LNCAP (cell line): ENCODE results near the gene ATP2A3.

Experiments used
- TF ChIP-seq, protein P1 (sequence below): fragments of 450-650 bp; IDR thresholded peaks from 2 replicates; pipeline ENCODE4 v1.5.1; 2017; ENCODE audit warnings: mild to moderate bottlenecking

ATP2A3 gene

DNA sequence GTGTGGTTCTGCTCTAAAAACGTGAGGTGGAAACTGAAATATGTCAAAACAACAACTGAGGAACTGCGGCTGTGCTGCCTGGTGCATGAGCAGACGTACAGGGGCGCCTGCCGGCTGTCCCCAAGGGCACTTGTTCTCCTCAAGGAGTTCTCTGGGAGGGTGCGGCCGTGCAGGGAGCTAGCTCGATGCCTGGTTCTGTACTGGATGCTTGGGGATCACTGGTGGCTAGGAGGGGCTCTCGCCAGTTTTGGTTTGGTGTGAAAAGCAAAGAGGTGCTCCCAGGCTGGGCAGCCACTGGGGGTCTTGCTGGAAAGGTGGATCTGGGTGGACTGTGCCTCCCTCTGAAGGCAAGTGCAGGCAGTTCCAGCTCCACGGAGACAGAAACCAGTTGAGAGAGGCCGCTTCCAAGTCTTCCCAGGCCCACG is 41.9 kb upstream of the ATP2A3 start:
- TF ChIP-seq, protein P1, sequence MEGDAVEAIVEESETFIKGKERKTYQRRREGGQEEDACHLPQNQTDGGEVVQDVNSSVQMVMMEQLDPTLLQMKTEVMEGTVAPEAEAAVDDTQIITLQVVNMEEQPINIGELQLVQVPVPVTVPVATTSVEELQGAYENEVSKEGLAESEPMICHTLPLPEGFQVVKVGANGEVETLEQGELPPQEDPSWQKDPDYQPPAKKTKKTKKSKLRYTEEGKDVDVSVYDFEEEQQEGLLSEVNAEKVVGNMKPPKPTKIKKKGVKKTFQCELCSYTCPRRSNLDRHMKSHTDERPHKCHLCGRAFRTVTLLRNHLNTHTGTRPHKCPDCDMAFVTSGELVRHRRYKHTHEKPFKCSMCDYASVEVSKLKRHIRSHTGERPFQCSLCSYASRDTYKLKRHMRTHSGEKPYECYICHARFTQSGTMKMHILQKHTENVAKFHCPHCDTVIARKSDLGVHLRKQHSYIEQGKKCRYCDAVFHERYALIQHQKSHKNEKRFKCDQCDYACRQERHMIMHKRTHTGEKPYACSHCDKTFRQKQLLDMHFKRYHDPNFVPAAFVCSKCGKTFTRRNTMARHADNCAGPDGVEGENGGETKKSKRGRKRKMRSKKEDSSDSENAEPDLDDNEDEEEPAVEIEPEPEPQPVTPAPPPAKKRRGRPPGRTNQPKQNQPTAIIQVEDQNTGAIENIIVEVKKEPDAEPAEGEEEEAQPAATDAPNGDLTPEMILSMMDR = no peak

DNA sequence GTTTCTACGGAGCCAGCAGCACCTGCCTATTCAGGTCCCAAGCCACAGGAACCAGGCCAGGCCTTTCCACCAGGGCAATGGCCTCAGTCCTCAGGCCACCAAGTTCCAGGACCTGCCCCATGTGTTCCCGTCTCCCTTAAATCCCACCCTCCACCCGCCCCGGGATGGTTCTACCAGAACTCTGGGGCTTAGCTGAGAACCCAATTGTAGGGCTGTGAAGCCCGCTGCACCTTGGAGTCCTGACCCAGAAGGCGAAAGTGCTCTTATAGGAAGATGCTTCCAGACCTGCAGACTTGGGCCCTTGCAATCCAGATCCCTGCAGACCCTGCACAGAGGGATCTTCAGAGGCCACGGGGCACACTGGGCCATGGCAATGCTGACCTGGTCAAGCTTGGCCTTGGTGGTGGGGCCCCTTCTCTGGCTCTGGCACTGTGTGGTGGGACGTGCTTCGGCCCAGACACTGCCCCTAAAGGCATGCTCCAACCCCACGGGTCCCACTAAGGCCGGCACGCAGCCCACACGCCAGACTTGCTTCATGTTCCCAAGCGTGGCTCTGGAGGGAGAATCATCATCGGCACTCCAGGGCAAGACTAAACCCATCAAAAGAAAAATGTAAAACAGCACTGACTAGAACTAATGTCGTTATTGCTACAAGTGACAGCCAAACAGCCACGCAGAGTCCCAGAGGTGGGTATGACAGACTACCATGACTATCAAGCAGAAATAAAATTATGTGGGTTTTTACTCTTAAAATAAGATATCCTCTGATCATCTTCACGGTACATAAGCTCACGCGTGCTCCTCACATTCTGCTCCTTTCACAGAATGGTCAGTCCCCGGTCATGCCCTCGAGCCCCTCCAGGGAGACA is 41.3 kb upstream of the ATP2A3 start:
- TF ChIP-seq, protein P1 = no peak

DNA sequence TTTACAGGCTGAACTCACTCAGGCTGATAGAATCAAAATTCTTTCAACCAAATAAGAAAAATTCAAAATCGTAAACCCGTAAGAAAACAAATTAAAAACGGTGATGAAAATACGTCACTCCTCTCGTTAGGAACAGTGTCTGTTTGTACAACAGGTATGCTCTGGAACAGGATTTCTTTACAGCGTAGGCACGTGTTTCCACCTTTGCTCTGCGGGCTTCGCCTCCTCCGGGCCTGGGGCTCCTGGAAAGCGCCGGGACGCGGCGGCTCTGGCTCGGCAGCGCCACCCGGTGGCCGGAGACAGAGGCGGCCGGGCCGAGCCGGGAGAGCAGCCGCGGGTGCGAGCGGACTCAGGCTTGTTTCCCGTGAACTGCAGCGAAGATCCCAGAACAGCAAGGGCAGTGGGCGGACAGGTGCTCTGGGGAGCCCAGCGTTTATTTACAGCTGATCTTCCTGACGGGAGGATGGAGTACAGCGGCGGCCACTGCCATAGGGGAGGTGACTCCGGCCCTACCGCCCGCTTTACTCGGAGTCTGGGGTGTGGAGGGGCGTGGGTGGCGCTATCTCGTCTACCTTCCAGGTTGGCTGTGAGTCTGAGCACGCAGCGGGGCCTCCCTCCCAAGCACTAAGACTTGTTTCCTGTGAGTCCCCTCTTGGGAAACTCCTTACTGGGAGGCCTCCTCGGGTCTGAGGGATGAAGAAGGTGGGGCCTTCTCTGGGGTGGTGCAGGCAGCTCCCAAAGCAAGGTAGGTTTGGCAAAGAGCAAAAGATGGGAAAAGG is 40.5 kb upstream of the ATP2A3 start:
- TF ChIP-seq, protein P1 = peak; percentile 98

DNA sequence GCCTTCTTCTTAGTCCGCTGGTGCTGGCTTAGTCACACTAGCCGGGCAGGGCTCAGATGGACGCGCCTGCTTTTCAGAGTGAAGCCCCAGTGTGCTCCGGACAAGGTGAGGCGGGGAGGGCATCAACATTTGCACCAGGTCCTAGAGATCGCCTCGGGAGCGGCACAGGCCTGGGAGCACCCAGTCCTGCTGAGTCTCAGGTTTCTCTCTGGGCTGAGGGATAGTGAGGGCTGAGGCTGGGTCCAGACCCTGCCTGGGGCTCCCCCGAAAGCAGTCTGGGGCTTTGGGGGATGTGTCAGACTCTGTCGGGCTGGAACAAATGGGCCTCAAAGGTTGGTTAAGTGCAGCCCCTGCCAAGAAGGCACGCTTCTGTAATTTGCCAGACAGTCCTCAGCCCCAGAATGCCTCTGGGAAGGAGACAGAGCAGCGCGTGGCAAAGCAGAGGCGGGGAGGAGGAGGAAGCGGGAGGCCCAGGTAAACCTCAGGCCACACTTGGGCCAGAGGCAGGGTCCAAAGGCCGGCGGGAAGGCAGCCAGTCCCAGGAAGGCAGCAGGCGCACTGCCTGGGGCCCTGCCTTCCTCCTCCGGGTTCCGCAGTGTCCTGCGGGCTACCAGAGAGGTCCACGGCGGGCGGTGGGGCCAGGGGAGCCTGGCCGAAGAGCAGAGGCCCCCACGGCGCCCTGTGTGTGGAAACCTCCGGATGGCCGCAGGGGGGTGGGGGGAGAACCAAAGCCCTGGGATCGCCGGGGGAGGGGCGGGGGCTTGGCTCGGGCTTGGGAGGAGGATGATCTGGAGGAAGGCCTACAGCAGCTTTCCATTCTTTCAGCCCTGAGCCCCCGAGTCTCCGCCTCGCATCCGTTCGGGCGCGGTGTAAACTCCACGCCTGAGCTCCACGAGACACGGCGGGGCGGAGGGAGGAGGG is 39.5 kb upstream of the ATP2A3 start:
- TF ChIP-seq, protein P1 = no peak

DNA sequence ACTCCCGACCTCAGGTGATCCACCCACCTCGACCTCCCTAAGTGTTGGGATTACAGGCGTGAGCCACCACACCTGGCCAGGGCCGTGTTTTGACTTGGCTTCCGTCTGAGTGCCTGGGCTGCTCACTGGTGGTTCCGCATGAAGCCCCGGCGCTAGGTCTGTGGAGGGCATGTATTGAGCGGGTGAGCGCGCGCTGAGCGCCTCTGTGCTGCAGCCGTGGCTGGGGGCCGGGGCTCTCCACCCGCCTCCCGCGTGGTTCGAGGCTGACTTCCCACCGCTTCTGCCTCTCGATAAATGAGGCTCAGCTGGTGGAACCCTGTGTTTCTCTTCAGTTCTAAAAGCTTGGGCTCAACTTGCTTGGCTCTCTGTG is 38.9 kb upstream of the ATP2A3 start:
- TF ChIP-seq, protein P1 = no peak

DNA sequence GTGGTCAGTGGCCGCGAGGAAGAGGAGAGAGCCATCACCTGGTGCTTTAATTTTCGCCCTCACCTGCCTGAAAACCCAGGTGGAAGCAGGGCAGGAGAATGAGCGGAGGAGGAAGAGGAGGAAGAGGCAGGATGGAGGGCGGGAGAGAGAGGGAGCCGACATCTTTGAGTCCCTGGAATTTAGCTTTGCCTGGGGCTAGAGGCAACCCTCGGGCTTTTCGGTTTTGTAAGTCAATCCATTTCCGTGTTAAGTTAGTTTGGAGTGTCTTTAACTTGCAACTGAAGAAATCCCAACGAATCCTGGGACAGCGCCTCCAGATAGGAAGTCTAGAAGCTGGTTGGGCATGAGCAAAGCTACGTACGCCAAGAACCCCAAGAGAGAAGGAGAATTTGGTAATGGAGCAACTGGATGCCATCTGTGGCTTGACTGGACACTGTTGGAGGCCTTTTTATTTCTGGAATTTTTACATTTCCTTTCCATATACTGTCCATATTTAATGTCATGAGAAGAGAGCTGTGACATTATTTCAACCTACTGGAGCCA is 36.9 kb upstream of the ATP2A3 start:
- TF ChIP-seq, protein P1 = no peak

DNA sequence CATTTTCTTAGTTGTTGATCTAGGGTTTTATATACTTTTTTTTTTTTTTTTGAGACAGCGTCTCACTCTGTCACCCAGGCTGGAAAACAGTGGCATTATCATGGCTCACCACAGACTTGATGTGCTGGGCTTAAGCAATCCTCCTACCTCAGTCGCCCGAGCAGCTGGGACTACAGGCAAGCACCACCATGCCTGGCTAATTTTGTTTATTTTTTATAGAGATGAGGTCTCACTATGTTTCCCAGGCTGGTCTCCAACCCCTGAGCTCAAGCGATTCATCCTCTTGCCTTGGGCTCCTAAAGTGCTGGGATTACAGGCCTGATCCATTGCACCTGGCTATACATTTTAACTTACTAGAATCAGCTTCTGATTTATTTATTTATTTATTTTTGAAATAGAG is 34.2 kb upstream of the ATP2A3 start:
- TF ChIP-seq, protein P1 = no peak
